GM12878 (cell line): ENCODE measurements around the gene MAGI2. TPM values are rescaled to one million over a fixed set of nuclear protein-coding genes. Genes with fewer than 3 reads are reported as not detected.

Source experiments
- ATAC-seq: fragments of 200-7000 bp; cut with Tn5 transposase; 3 replicates; pipeline ENCODE4 v1.9.1; 2020; ENCODE audit warnings: mild to moderate bottlenecking, moderate library complexity
- BruUV-seq: library from RNA; stranded (reverse); fragments of 400-500 nt; replicated peaks from 2 replicates; lab custom pipeline; 2021; lab: Mats Ljungman, UMichigan
- CTCF ChIA-PET: fragments of 300-600 bp; sonication (Branson Sonifier 250); formaldehyde crosslinking; extraction: SDS; loops from one replicate; lab custom pipeline; 2021; ENCODE audit warnings: inconsistent platforms; lab: Yijun Ruan, JAX
- POLR2A ChIA-PET: fragments of 350-600 bp; formaldehyde crosslinking; extraction: SDS; loops from one replicate; lab custom pipeline; 2021; ENCODE audit warnings: inconsistent platforms; lab: Charles Lee
- RAD21 ChIA-PET: fragments of 300-600 bp; sonication (Branson Sonifier 250); formaldehyde crosslinking; loops from one replicate; lab custom pipeline; 2023; ENCODE audit warnings: antibody characterized with exemption; ENCODE audit not compliant: unreplicated experiment; lab: Charles Lee
- SMC1A ChIA-PET: fragments of 300-600 bp; sonication (Branson Sonifier 250); formaldehyde crosslinking; loops from one replicate; lab custom pipeline; 2023; ENCODE audit not compliant: unreplicated experiment, uncharacterized antibody; lab: Charles Lee
- DNase-seq: peaks from one replicate; pipeline ENCODE4 v3.0.0-alpha.2; 2011; ENCODE audit warnings: low read depth, low spot score
- FAIRE-seq: peaks from 3 replicates; lab custom pipeline; 2011; peaks lifted over from hg19 to GRCh38; lab: Jason Lieb, UNC
- H2AFZ ChIP-seq: 2 replicates; pipeline ENCODE4 v1.6.0; 2011; ENCODE audit warnings: low read depth, low read length, control low read depth; ENCODE audit not compliant: control insufficient read depth
- H3K27ac ChIP-seq: 2 replicates; pipeline ENCODE4 v1.5.1; 2011; ENCODE audit warnings: control low read depth; ENCODE audit not compliant: control insufficient read depth, insufficient read depth
- H3K27me3 ChIP-seq, 2 experiments: replicated peaks in 1 of 2; 2 replicates each; pipeline versions ENCODE4 v1.6.0 to v1.6.1; 2011; ENCODE audit warnings: low read length in 1 of 2; ENCODE audit not compliant: control insufficient read depth in 2 of 2, insufficient read depth in 2 of 2
- H3K36me3 ChIP-seq, 2 experiments: 2 replicates each; pipeline ENCODE4 v1.5.1; 2011; ENCODE audit warnings: low read length in 1 of 2; ENCODE audit not compliant: control insufficient read depth in 2 of 2, insufficient read depth in 2 of 2
- H3K4me1 ChIP-seq: 2 replicates; pipeline ENCODE4 v1.6.1; 2011; ENCODE audit warnings: mild to moderate bottlenecking, low read length, moderate library complexity, mixed read lengths; ENCODE audit not compliant: control insufficient read depth, insufficient read depth
- H3K4me2 ChIP-seq: 2 replicates; pipeline ENCODE4 v1.6.0; 2011; ENCODE audit warnings: control low read depth; ENCODE audit not compliant: control insufficient read depth, insufficient read depth
- H3K4me3 ChIP-seq: fragments of 200-600 bp; sonication (generic); 2 replicates; pipeline ENCODE4 v1.5.1; 2016
- H3K79me2 ChIP-seq: 2 replicates; pipeline ENCODE4 v1.6.0; 2011; ENCODE audit warnings: low read length; ENCODE audit not compliant: control insufficient read depth, insufficient read depth
- H3K9ac ChIP-seq: 2 replicates; pipeline ENCODE4 v1.8.0; 2011; ENCODE audit warnings: low read length, control low read depth, mixed read lengths; ENCODE audit not compliant: control insufficient read depth, insufficient read depth
- H3K9me3 ChIP-seq: replicated peaks from 3 replicates; pipeline ENCODE4 v1.5.1; 2011; ENCODE audit warnings: mild to moderate bottlenecking, low read length; ENCODE audit not compliant: control insufficient read depth, insufficient read depth
- H4K20me1 ChIP-seq: 2 replicates; pipeline ENCODE4 v1.6.0; 2011; ENCODE audit not compliant: control insufficient read depth, insufficient read depth
- BACH1 ChIP-seq: fragments of 450-650 bp; IDR thresholded peaks from 2 replicates; pipeline ENCODE4 v1.6.1; 2017; ENCODE audit warnings: mild to moderate bottlenecking, borderline replicate concordance
- BCL11A ChIP-seq: IDR thresholded peaks from 2 replicates; pipeline ENCODE4 v1.6.1; 2011; ENCODE audit warnings: low read depth, low read length
- EGR1 ChIP-seq, 2 experiments: IDR thresholded peaks; 1 replicate in 1 of 2; 2 replicates in 1 of 2; pipeline ENCODE4 v1.6.1; 2011 to 2012; ENCODE audit warnings: low read depth in 2 of 2, low read length in 2 of 2, borderline replicate concordance in 1 of 2, mild to moderate bottlenecking in 1 of 2, moderate library complexity in 1 of 2
- EZH2 ChIP-seq: IDR thresholded peaks from 2 replicates; pipeline ENCODE4 v1.6.1; 2012; ENCODE audit warnings: low read depth, mild to moderate bottlenecking, control low read depth, inconsistent platforms, low read length, borderline replicate concordance; ENCODE audit not compliant: control insufficient read depth
- HDGF ChIP-seq: fragments of 450-650 bp; IDR thresholded peaks from 2 replicates; pipeline ENCODE4 v1.6.1; 2016; ENCODE audit warnings: antibody characterized with exemption
- KAT2A ChIP-seq: conservative IDR thresholded peaks from 2 replicates; pipeline ENCODE4 v1.6.1; 2011; ENCODE audit warnings: low read depth, low read length; ENCODE audit not compliant: control insufficient read depth
- MEF2B ChIP-seq: fragments of 450-650 bp; IDR thresholded peaks from 2 replicates; pipeline ENCODE4 v1.6.1; 2018; ENCODE audit warnings: mild to moderate bottlenecking, moderate library complexity; ENCODE audit not compliant: partially characterized antibody, poor library complexity, severe bottlenecking
- MXI1 ChIP-seq: fragments of 150-350 bp; IDR thresholded peaks from 2 replicates; pipeline ENCODE4 v1.6.1; 2011; ENCODE audit warnings: low read depth, mild to moderate bottlenecking, inconsistent platforms, low read length, improper control_type of control experiment
- NFYB ChIP-seq: IDR thresholded peaks from 2 replicates; pipeline ENCODE4 v1.6.1; 2011; ENCODE audit warnings: low read depth, mild to moderate bottlenecking, low read length, improper control_type of control experiment, moderate library complexity; ENCODE audit not compliant: insufficient read depth
- POLR2AphosphoS2 ChIP-seq: IDR thresholded peaks from 2 replicates; pipeline ENCODE4 v1.6.1; 2011; ENCODE audit warnings: low read depth, mild to moderate bottlenecking, low read length, improper control_type of control experiment, moderate library complexity
- PRDM15 ChIP-seq: fragments of 450-650 bp; formaldehyde crosslinking; IDR thresholded peaks from 2 replicates; pipeline ENCODE4 v1.4.0; 2020; ENCODE audit warnings: mild to moderate bottlenecking, moderate library complexity
- RFX5 ChIP-seq: IDR thresholded peaks from 2 replicates; pipeline ENCODE4 v1.6.1; 2011; ENCODE audit warnings: low read depth, low read length, improper control_type of control experiment
- SIN3A ChIP-seq: IDR thresholded peaks from 2 replicates; pipeline ENCODE4 v1.6.1; 2012; ENCODE audit warnings: low read depth, low read length, improper control_type of control experiment
- SRF ChIP-seq, 2 experiments: IDR thresholded peaks; 2 replicates each; pipeline ENCODE4 v1.6.1; 2011; ENCODE audit warnings: low read depth in 2 of 2, low read length in 2 of 2, mild to moderate bottlenecking in 1 of 2, moderate library complexity in 1 of 2
- USF2 ChIP-seq: IDR thresholded peaks from 2 replicates; pipeline ENCODE4 v1.6.1; 2011; ENCODE audit warnings: low read depth, low read length, improper control_type of control experiment, borderline replicate concordance
- ZNF207 ChIP-seq: fragments of 450-650 bp; IDR thresholded peaks from 2 replicates; pipeline ENCODE4 v1.6.1; 2014; ENCODE audit warnings: antibody characterized with exemption, mild to moderate bottlenecking, borderline replicate concordance
- ZZZ3 ChIP-seq: IDR thresholded peaks from 2 replicates; pipeline ENCODE4 v1.6.1; 2011; ENCODE audit warnings: low read depth; ENCODE audit not compliant: control insufficient read depth, insufficient read length
- WGBS: methylation state at CpG from one replicate; pipeline ENCODE4 v1.1.6; 2016; ENCODE audit warnings: low lambda C conversion rate; ENCODE audit not compliant: insufficient replicate concordance, insufficient coverage; ENCODE audit errors: missing lambda C conversion rate; 5-methylcytosine and 5-hydroxymethylcytosine counted together
- in situ Hi-C: fragments of 300-500 bp; cut with MboI; formaldehyde crosslinking; loops from 9 replicates; pipeline ENCODE4 v1.14.3; 2018; ENCODE audit warnings: mixed read lengths
- intact Hi-C: fragments of 100-400 bp; cut with micrococcal nuclease; formaldehyde crosslinking; loops from one replicate; pipeline ENCODE4 v1.14.2; 2022; ENCODE audit not compliant: unreplicated experiment
- polyA plus RNA-seq, 11 experiments: library from polyadenylated mRNA; depleted of rRNA in 4 of 11; unstranded in 6 of 11; stranded (reverse) in 5 of 11; fragments of >200 nt; fragmentation: Nextera tagmentation in 4 of 11; fragmentation: Illumina TruSeq in 1 of 11; extraction: Ambion mirVana in 4 of 11; extraction: Trizol in 1 of 11; gene quantifications; 1 replicate in 1 of 11; 2 replicates in 10 of 11; pipeline versions ENCODE4 v1.2.1 to v1.2.3, GENCODE V29; 2011 to 2016; ENCODE audit warnings: inconsistent platforms in 2 of 11, missing spikeins in 2 of 11, low read depth in 1 of 11
- total RNA-seq, 4 experiments: library from RNA; depleted of rRNA in 3 of 4; stranded (reverse); fragments of >200 nt in 3 of 4; fragmentation: Illumina TruSeq in 1 of 4; extraction: Trizol in 1 of 4; gene quantifications; 2 replicates each; pipeline versions ENCODE4 v1.2.1 to v1.2.3, GENCODE V29; 2013 to 2021
- TF ChIP-seq, protein P1 (sequence below): IDR thresholded peaks from 2 replicates; pipeline ENCODE4 v1.6.1; 2011; ENCODE audit warnings: low read depth, mild to moderate bottlenecking, low read length, moderate library complexity, borderline replicate concordance; ENCODE audit errors: extremely low read depth

Gene MAGI2
- total and polyA plus RNA-seq, 10 of the 15 experiments (the other 5 are each of a cell fraction or from before 2014, with no cell fraction given) = 0.01 to 0.31 (median 0.05) TPM; not detected in 2

DNA sequence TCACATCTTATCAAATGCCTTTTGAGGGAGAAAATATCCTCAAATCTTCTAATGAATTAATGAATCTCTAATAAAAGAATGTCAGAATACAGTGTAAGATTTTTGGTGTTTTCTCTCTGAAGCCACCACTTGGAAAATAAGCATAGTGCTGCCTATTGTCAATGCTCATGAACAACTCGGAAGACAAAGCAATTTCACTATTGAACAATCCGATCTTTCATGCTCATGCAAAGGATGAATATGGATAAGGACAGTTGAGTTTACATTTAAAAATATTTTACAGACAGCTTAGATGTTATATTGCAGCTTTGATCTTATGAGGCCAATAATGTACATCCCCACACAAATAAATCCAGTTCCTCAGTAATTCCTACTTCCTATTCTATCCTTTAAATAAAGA, 40.6 kb downstream of the MAGI2 start:
- WGBS = 0% methylated on average over 2 of the region's 2 CpGs

More for the DNA sequence above, 40.6 kb downstream of the MAGI2 start:
- Histone ChIP-seq H3K9ac (no peak overlapping the region), H2AFZ (no peak overlapping the region), H4K20me1 (no peaks in the 10 kb centered on the region), H3K4me2 (no peak overlapping the region), H3K36me3 (no peaks in the 10 kb centered on the region), H3K27me3 (no peaks in the 10 kb centered on the region), H3K4me1 (no peaks in the 10 kb centered on the region), H3K79me2 (no peaks in the 10 kb centered on the region), H3K9me3 (no peaks in the 10 kb centered on the region), H3K27ac (no peak overlapping the region), H3K4me3 (no peak overlapping the region)
- SMC1A ChIA-PET = interaction anchor here (1.3 kb wide), 1 partner anchor 14 kb away, joined by 3 read pairs; no protein-coding TSS in a partner anchor
- ATAC-seq (no peak), FAIRE-seq (no peak), DNase-seq (no peak)
- intact Hi-C loops (no loop called here), in situ Hi-C loops (no loop called here)
- POLR2A ChIA-PET = no interaction called here
- CTCF ChIA-PET = no interaction called here
- TF ChIP-seq RFX5 (no peak), USF2 (no peak), KAT2A (no peak), BCL11A (no peak), BACH1 (no peak), HDGF (no peak), EZH2 (no peak), EGR1 (IDR thresholded peaks at IDR 0.05; ENCODE audit: borderline replicate concordance in 1 of 2, low read depth in 2 of 2, low read length in 2 of 2) (no peak), PRDM15 (CRISPR knock-in tag) (no peak), POLR2AphosphoS2 (no peak), MXI1 (no peak), ZNF207 (no peak), SRF (IDR thresholded peaks at IDR 0.05; ENCODE audit: low read depth in 2 of 2, low read length in 2 of 2) (no peak), SIN3A (no peak), MEF2B (no peak), NFYB (no peak), ZZZ3 (no peak)
- TF ChIP-seq, protein P1, sequence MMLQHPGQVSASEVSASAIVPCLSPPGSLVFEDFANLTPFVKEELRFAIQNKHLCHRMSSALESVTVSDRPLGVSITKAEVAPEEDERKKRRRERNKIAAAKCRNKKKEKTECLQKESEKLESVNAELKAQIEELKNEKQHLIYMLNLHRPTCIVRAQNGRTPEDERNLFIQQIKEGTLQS = no peak
- BruUV-seq = no TSS peak
- RAD21 ChIA-PET = no interaction called here
